GM12878 (cell line): Measurements from ENCODE around the gene CUEDC1. TPM values are rescaled to one million over a fixed set of nuclear protein-coding genes. Genes with fewer than 3 reads are reported as not detected.

ENCODE experiments used
- ATAC-seq: fragments of 200-7000 bp; cut with Tn5 transposase; 3 replicates; pipeline ENCODE4 v1.9.1; 2020; ENCODE audit warnings: mild to moderate bottlenecking, moderate library complexity
- BruUV-seq: library from RNA; stranded (reverse); fragments of 400-500 nt; replicated peaks from 2 replicates; lab custom pipeline; 2021; lab: Mats Ljungman, UMichigan
- CTCF ChIA-PET: fragments of 300-600 bp; sonication (Branson Sonifier 250); formaldehyde crosslinking; extraction: SDS; loops from one replicate; lab custom pipeline; 2021; ENCODE audit warnings: inconsistent platforms; lab: Yijun Ruan, JAX
- POLR2A ChIA-PET: fragments of 350-600 bp; formaldehyde crosslinking; extraction: SDS; loops from one replicate; lab custom pipeline; 2021; ENCODE audit warnings: inconsistent platforms; lab: Charles Lee
- RAD21 ChIA-PET: fragments of 300-600 bp; sonication (Branson Sonifier 250); formaldehyde crosslinking; loops from one replicate; lab custom pipeline; 2023; ENCODE audit warnings: antibody characterized with exemption; ENCODE audit not compliant: unreplicated experiment; lab: Charles Lee
- SMC1A ChIA-PET: fragments of 300-600 bp; sonication (Branson Sonifier 250); formaldehyde crosslinking; loops from one replicate; lab custom pipeline; 2023; ENCODE audit not compliant: unreplicated experiment, uncharacterized antibody; lab: Charles Lee
- DNase-seq: peaks from one replicate; pipeline ENCODE4 v3.0.0-alpha.2; 2011; ENCODE audit warnings: low read depth, low spot score
- FAIRE-seq: peaks from 3 replicates; lab custom pipeline; 2011; peaks lifted over from hg19 to GRCh38; lab: Jason Lieb, UNC
- H2AFZ ChIP-seq: 2 replicates; pipeline ENCODE4 v1.6.0; 2011; ENCODE audit warnings: low read depth, low read length, control low read depth; ENCODE audit not compliant: control insufficient read depth
- H3K27ac ChIP-seq: 2 replicates; pipeline ENCODE4 v1.5.1; 2011; ENCODE audit warnings: control low read depth; ENCODE audit not compliant: control insufficient read depth, insufficient read depth
- H3K27me3 ChIP-seq, 2 experiments: replicated peaks in 1 of 2; 2 replicates each; pipeline versions ENCODE4 v1.6.0 to v1.6.1; 2011; ENCODE audit warnings: low read length in 1 of 2; ENCODE audit not compliant: control insufficient read depth in 2 of 2, insufficient read depth in 2 of 2
- H3K36me3 ChIP-seq, 2 experiments: 2 replicates each; pipeline ENCODE4 v1.5.1; 2011; ENCODE audit warnings: low read length in 1 of 2; ENCODE audit not compliant: control insufficient read depth in 2 of 2, insufficient read depth in 2 of 2
- H3K4me1 ChIP-seq: 2 replicates; pipeline ENCODE4 v1.6.1; 2011; ENCODE audit warnings: mild to moderate bottlenecking, low read length, moderate library complexity, mixed read lengths; ENCODE audit not compliant: control insufficient read depth, insufficient read depth
- H3K4me2 ChIP-seq: 2 replicates; pipeline ENCODE4 v1.6.0; 2011; ENCODE audit warnings: control low read depth; ENCODE audit not compliant: control insufficient read depth, insufficient read depth
- H3K4me3 ChIP-seq: fragments of 200-600 bp; sonication (generic); 2 replicates; pipeline ENCODE4 v1.5.1; 2016
- H3K79me2 ChIP-seq: 2 replicates; pipeline ENCODE4 v1.6.0; 2011; ENCODE audit warnings: low read length; ENCODE audit not compliant: control insufficient read depth, insufficient read depth
- H3K9ac ChIP-seq: 2 replicates; pipeline ENCODE4 v1.8.0; 2011; ENCODE audit warnings: low read length, control low read depth, mixed read lengths; ENCODE audit not compliant: control insufficient read depth, insufficient read depth
- H3K9me3 ChIP-seq: replicated peaks from 3 replicates; pipeline ENCODE4 v1.5.1; 2011; ENCODE audit warnings: mild to moderate bottlenecking, low read length; ENCODE audit not compliant: control insufficient read depth, insufficient read depth
- H4K20me1 ChIP-seq: 2 replicates; pipeline ENCODE4 v1.6.0; 2011; ENCODE audit not compliant: control insufficient read depth, insufficient read depth
- MYB ChIP-seq: fragments of 150-350 bp; IDR thresholded peaks from 2 replicates; pipeline ENCODE4 v1.6.1; 2014; ENCODE audit warnings: mild to moderate bottlenecking, low read depth, low read length, borderline replicate concordance
- RB1 ChIP-seq: fragments of 450-650 bp; formaldehyde crosslinking; IDR thresholded peaks from 2 replicates; pipeline ENCODE4 v1.6.1; 2017; ENCODE audit warnings: mild to moderate bottlenecking, borderline replicate concordance
- ZBTB4 ChIP-seq: fragments of 450-650 bp; formaldehyde crosslinking; IDR thresholded peaks from 2 replicates; pipeline ENCODE4 v1.4.0; 2022; ENCODE audit warnings: mild to moderate bottlenecking, moderate library complexity
- WGBS: methylation state at CpG from one replicate; pipeline ENCODE4 v1.1.6; 2016; ENCODE audit warnings: low lambda C conversion rate; ENCODE audit not compliant: insufficient replicate concordance, insufficient coverage; ENCODE audit errors: missing lambda C conversion rate; 5-methylcytosine and 5-hydroxymethylcytosine counted together
- in situ Hi-C: fragments of 300-500 bp; cut with MboI; formaldehyde crosslinking; loops from 9 replicates; pipeline ENCODE4 v1.14.3; 2018; ENCODE audit warnings: mixed read lengths
- intact Hi-C: fragments of 100-400 bp; cut with micrococcal nuclease; formaldehyde crosslinking; loops from one replicate; pipeline ENCODE4 v1.14.2; 2022; ENCODE audit not compliant: unreplicated experiment
- polyA plus RNA-seq, 11 experiments: library from polyadenylated mRNA; depleted of rRNA in 4 of 11; unstranded in 6 of 11; stranded (reverse) in 5 of 11; fragments of >200 nt; fragmentation: Nextera tagmentation in 4 of 11; fragmentation: Illumina TruSeq in 1 of 11; extraction: Ambion mirVana in 4 of 11; extraction: Trizol in 1 of 11; gene quantifications; 1 replicate in 1 of 11; 2 replicates in 10 of 11; pipeline versions ENCODE4 v1.2.1 to v1.2.3, GENCODE V29; 2011 to 2016; ENCODE audit warnings: inconsistent platforms in 2 of 11, missing spikeins in 2 of 11, low read depth in 1 of 11
- total RNA-seq, 4 experiments: library from RNA; depleted of rRNA in 3 of 4; stranded (reverse); fragments of >200 nt in 3 of 4; fragmentation: Illumina TruSeq in 1 of 4; extraction: Trizol in 1 of 4; gene quantifications; 2 replicates each; pipeline versions ENCODE4 v1.2.1 to v1.2.3, GENCODE V29; 2013 to 2021

The CUEDC1 gene
- total and polyA plus RNA-seq, 10 of the 15 experiments (the other 5 are each of a cell fraction or from before 2014, with no cell fraction given), result 0.24 to 7.4 (median 1.8) TPM

GRCh38 chr17:57941384-57942370 lies 13.5 kb downstream of the CUEDC1 start:
- Histone ChIP-seq H3K27ac (no peak overlapping the region), H3K9ac (no peak overlapping the region), H3K36me3 (no peaks in the 10 kb centered on the region), H3K4me3 (no peak overlapping the region), H3K27me3 (no peaks in the 10 kb centered on the region), H4K20me1 (no peaks in the 10 kb centered on the region; the same call in 1 of the 2 replicates), H3K9me3 (no peaks in the 10 kb centered on the region), H2AFZ (no peak overlapping the region), H3K4me1 (peaks cover 49% of the 10 kb centered on the region), H3K4me2 (peak overlapping the region; percentile 28; the same call in 1 of the 2 replicates), H3K79me2 (no peaks in the 10 kb centered on the region)
- ATAC-seq (peak; percentile 3), DNase-seq (no peak), FAIRE-seq (no peak)
- BruUV-seq, result no TSS peak
- TF ChIP-seq RB1 (no peak), MYB (no peak), ZBTB4 (CRISPR knock-in tag) (no peak)
- SMC1A ChIA-PET, result interaction anchor here (0.5 to 8.2 kb wide), 16 partner anchors 8 to 73 kb away, joined by 3 to 138 read pairs (median 7); partner anchors contain the start of gene CUEDC1
- RAD21 ChIA-PET, result interaction anchor here (1.9 to 5.2 kb wide), 5 partner anchors 9 to 58 kb away, joined by 6 to 86 read pairs (median 18); partner anchors contain the start of genes CUEDC1 and VEZF1
- POLR2A ChIA-PET, result interaction anchor here (1.0 to 5.3 kb wide), 7 partner anchors 7 to 81 kb away, joined by 3 to 51 read pairs (median 11); no protein-coding TSS in a partner anchor
- CTCF ChIA-PET, result interaction anchor here (0.7 to 9.5 kb wide), 10 partner anchors 8 to 55 kb away, joined by 3 to 77 read pairs (median 4); partner anchors contain the start of gene CUEDC1
- 59% methylated on average over 10 of the region's 10 CpGs for WGBS
- in situ Hi-C loops (no loop called here), intact Hi-C loops (no loop called here)
